Body of pancreas (tissue), 4 donors: ENCODE measurements around the gene SLC6A19.

Experiments
- POLR2A ChIP-seq, 3 donors: fragments of 450-650 bp; IDR thresholded peaks; one replicate each; pipeline ENCODE4 v1.6.1; 2016; ENCODE audit warnings: antibody characterized with exemption in 3 of 3, mild to moderate bottlenecking in 2 of 3
- TF ChIP-seq, protein P1 (sequence below), 7 experiments: fragments of 450-650 bp in 4 of 7; fragments of 200-600 bp in 3 of 7; sonication (generic) in 3 of 7; IDR thresholded peaks; one replicate each; pipeline ENCODE4 v1.5.1; 2016 to 2019; ENCODE audit warnings: antibody characterized with exemption in 7 of 7

DNA sequence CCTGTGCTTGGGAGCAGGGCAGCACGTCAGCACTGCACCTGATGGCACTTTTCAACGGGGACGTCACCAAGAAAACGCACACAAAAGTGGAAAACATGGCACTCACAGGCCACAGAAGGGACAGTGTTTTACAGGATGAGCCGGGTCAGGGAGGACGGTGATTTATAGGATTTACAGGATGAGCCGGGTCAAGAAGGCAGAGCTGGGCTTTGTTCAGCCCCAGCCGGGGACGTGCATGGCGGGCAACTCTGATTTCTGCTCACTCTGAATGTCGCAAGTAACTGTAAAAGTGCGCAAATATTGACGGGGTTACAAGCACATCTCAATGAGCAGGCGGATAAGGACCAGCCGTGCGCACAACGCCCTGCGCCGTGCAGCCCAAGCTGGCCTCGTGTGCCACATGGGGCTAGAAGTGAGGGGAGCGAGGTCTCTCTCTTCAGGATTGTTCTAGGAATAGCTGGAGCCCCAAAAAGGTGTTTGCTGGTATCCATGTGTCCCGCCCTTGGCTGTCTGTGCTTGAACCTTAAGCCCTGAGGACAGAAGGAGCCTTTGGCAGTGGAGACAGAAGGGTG, 40.2 kb downstream of the SLC6A19 start:
- TF ChIP-seq, protein P1, sequence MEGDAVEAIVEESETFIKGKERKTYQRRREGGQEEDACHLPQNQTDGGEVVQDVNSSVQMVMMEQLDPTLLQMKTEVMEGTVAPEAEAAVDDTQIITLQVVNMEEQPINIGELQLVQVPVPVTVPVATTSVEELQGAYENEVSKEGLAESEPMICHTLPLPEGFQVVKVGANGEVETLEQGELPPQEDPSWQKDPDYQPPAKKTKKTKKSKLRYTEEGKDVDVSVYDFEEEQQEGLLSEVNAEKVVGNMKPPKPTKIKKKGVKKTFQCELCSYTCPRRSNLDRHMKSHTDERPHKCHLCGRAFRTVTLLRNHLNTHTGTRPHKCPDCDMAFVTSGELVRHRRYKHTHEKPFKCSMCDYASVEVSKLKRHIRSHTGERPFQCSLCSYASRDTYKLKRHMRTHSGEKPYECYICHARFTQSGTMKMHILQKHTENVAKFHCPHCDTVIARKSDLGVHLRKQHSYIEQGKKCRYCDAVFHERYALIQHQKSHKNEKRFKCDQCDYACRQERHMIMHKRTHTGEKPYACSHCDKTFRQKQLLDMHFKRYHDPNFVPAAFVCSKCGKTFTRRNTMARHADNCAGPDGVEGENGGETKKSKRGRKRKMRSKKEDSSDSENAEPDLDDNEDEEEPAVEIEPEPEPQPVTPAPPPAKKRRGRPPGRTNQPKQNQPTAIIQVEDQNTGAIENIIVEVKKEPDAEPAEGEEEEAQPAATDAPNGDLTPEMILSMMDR (IDR thresholded peaks at IDR 0.05): no peak
- TF ChIP-seq POLR2A (IDR thresholded peaks at IDR 0.05): no peak
